Esophagus squamous epithelium (tissue), 5 donors: ENCODE measurements around the gene TOR1AIP1. TPM values are rescaled to one million over a fixed set of nuclear protein-coding genes. Genes with fewer than 3 reads are reported as not detected.

Experiments used
- DNase-seq: peaks from one replicate; lab custom pipeline; 2025; lab: John Stamatoyannopoulos, UW
- H3K27ac ChIP-seq, 4 donors: fragments of 200-600 bp; sonication (generic); one replicate each; pipeline ENCODE4 v1.5.1; 2016 to 2019; ENCODE audit warnings: mild to moderate bottlenecking in 1 of 4
- H3K27me3 ChIP-seq, 4 donors: fragments of 200-600 bp; sonication (generic); 1 replicate in 3 of 4; 2 replicates in 1 of 4; pipeline versions ENCODE4 v1.5.1 to v1.6.0; 2017 to 2021; ENCODE audit warnings: antibody characterized with exemption in 1 of 4
- H3K36me3 ChIP-seq, 3 donors: fragments of 200-600 bp; sonication (generic); one replicate each; pipeline ENCODE4 v1.5.1; 2016 to 2019
- H3K4me1 ChIP-seq, 3 donors: fragments of 200-600 bp; sonication (generic); one replicate each; pipeline ENCODE4 v1.5.1; 2017 to 2019
- H3K4me3 ChIP-seq, 4 donors: fragments of 200-600 bp; sonication (generic); 1 replicate in 3 of 4; 2 replicates in 1 of 4; pipeline ENCODE4 v1.5.1; 2016 to 2019; ENCODE audit warnings: mild to moderate bottlenecking in 2 of 4, moderate library complexity in 1 of 4
- H3K9me3 ChIP-seq, 3 donors: fragments of 200-600 bp; sonication (generic); one replicate each; pipeline ENCODE4 v1.5.1; 2016 to 2019
- CTCF ChIP-seq, 6 experiments: fragments of 450-650 bp in 4 of 6; fragments of 200-600 bp in 2 of 6; sonication (generic) in 2 of 6; IDR thresholded peaks; one replicate each; pipeline ENCODE4 v1.5.1; 2016 to 2019; ENCODE audit warnings: antibody characterized with exemption in 6 of 6, mild to moderate bottlenecking in 4 of 6, moderate library complexity in 4 of 6
- POLR2A ChIP-seq, 4 donors: fragments of 450-650 bp; IDR thresholded peaks; one replicate each; pipeline ENCODE4 v1.6.1; 2017; ENCODE audit warnings: antibody characterized with exemption in 4 of 4, mild to moderate bottlenecking in 4 of 4, moderate library complexity in 3 of 4
- WGBS, 2 donors: methylation state at CpG; one replicate each; pipeline ENCODE4 v1.1.5; 2018; 5-methylcytosine and 5-hydroxymethylcytosine counted together
- intact Hi-C: fragments of 100-400 bp; cut with DNase I; formaldehyde crosslinking; loops from one replicate; pipeline ENCODE4 v1.15.0; 2022
- total RNA-seq, 4 donors: library from RNA; depleted of rRNA; stranded (reverse); fragments of >200 nt; gene quantifications; one replicate each; pipeline ENCODE4 v1.1.0, GENCODE V29; 2016
- donor health status: DM: yes; HTN: yes; CAD: no.

The TOR1AIP1 gene
- total RNA-seq, 4 donors from 2014 or later: 26.1 to 78.8 (median 35.3) TPM

- TF ChIP-seq CTCF (IDR thresholded peaks at IDR 0.05): no peak
- TF ChIP-seq POLR2A (IDR thresholded peaks at IDR 0.05): no peak
- Histone ChIP-seq H3K9me3 (no peaks in the 10 kb centered on the region), H3K27ac (peak overlapping the region in 2 of 4 donors; percentile 89 to 90), H3K27me3 (no peaks in the 10 kb centered on the region), H3K4me3 (peak overlapping the region in 3 of 4 donors; percentile 69 to 84 (median 80)), H3K4me1 (peaks cover 9 to 59% (median 15%) of the 10 kb centered on the region in 3 donors), H3K36me3 (peaks cover 5 to 31% (median 6%) of the 10 kb centered on the region in 3 donors)
- intact Hi-C loops: no loop called here
- 85 to 91% methylated on average over 4 of the region's 4 CpGs for WGBS, 2 donors
- no peak for DNase-seq
Measured at GRCh38 chr1:179875596-179876299, 6.3 kb upstream of the TOR1AIP1 start.

- Histone ChIP-seq H3K4me1 (peaks cover 9 to 64% (median 15%) of the 10 kb centered on the region in 3 donors), H3K36me3 (peaks cover 5 to 25% (median 6%) of the 10 kb centered on the region in 3 donors), H3K4me3 (peak overlapping the region; percentile 58 to 84 (median 74)), H3K27me3 (no peaks in the 10 kb centered on the region), H3K9me3 (no peaks in the 10 kb centered on the region), H3K27ac (peak overlapping the region in 3 of 4 donors; percentile 84 to 90 (median 89))
- WGBS, 2 donors: 15 to 35% methylated on average over 3 of the region's 3 CpGs
- no peak for DNase-seq
- TF ChIP-seq CTCF (IDR thresholded peaks at IDR 0.05) (no peak), POLR2A (IDR thresholded peaks at IDR 0.05) (no peak)
- intact Hi-C loops: no loop called here
Measured at GRCh38 chr1:179876300-179876715, 5.8 kb upstream of the TOR1AIP1 start.

GRCh38 chr1:179877586-179878265 lies 4.4 kb upstream of the TOR1AIP1 start, which contains the start of gene TOR1AIP2:
Gene TOR1AIP2, minus strand, starts transcription at chr1:179877803. Its CDS starts 25,138 bp downstream, at chr1:179852665.
- DNase-seq: peak; percentile 38
- intact Hi-C loops: no loop called here
- Histone ChIP-seq H3K9me3 (no peaks in the 10 kb centered on the region), H3K4me3 (peak within 1 kb of the TSS; percentile 58 to 84 (median 74)), H3K36me3 (peaks cover 5 to 18% (median 6%) of the 10 kb centered on the region in 3 donors), H3K27me3 (no peaks in the 10 kb centered on the region), H3K4me1 (peaks cover 9 to 53% (median 11%) of the 10 kb centered on the region in 3 donors), H3K27ac (peak within 1 kb of the TSS; percentile 71 to 90 (median 86))
- peak in 3 of 4 donors; percentile 96 to 99 (median 97) for TF ChIP-seq POLR2A (IDR thresholded peaks at IDR 0.05)
- TF ChIP-seq CTCF (IDR thresholded peaks at IDR 0.05): peak in 4 of 6 experiments; percentile 6 to 20 (median 10)
- 4 to 5% methylated on average over 30 to 31 of the region's 31 CpGs for WGBS, 2 donors

DNA sequence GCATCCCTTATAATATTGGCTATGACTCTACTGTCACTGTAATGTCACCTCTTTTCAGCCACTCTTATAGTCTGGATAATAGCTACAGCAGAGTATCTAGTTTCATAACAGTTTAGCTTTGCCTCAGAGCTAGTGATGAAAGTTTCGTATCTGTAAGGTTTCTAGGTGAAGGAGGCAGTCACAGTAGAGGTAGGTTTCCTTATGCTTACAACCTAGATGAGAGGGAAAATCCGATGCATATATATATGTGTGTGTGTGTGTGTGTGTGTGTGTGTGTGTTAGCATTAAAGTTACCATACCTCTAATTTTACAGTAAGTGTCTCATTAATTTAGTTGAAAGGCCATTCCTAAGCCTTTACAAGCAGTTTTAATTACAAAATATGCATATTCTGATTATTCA lies 2.3 kb upstream of the TOR1AIP1 start:
- Histone ChIP-seq H3K4me1 (peaks cover 9 to 59% (median 19%) of the 10 kb centered on the region in 3 donors), H3K36me3 (peaks cover 0 to 5% (median under 1%) of the 10 kb centered on the region in 3 donors)

More for the DNA sequence above, 2.3 kb upstream of the TOR1AIP1 start:
- no peaks in the 10 kb centered on the region for H3K9me3 ChIP-seq
- peak overlapping the region in 1 of 4 donors; percentile 100 for H3K27ac ChIP-seq
- no peak for TF ChIP-seq POLR2A (IDR thresholded peaks at IDR 0.05)
- TF ChIP-seq CTCF (IDR thresholded peaks at IDR 0.05): no peak
- 80 to 94% methylated on average over 2 of the region's 2 CpGs for WGBS, 2 donors
- DNase-seq: no peak
- intact Hi-C loops: no loop called here
- no peaks in the 10 kb centered on the region for H3K27me3 ChIP-seq
- H3K4me3 ChIP-seq: no peak overlapping the region
